ENCODE measurements around the gene IL15RA.

DNA sequence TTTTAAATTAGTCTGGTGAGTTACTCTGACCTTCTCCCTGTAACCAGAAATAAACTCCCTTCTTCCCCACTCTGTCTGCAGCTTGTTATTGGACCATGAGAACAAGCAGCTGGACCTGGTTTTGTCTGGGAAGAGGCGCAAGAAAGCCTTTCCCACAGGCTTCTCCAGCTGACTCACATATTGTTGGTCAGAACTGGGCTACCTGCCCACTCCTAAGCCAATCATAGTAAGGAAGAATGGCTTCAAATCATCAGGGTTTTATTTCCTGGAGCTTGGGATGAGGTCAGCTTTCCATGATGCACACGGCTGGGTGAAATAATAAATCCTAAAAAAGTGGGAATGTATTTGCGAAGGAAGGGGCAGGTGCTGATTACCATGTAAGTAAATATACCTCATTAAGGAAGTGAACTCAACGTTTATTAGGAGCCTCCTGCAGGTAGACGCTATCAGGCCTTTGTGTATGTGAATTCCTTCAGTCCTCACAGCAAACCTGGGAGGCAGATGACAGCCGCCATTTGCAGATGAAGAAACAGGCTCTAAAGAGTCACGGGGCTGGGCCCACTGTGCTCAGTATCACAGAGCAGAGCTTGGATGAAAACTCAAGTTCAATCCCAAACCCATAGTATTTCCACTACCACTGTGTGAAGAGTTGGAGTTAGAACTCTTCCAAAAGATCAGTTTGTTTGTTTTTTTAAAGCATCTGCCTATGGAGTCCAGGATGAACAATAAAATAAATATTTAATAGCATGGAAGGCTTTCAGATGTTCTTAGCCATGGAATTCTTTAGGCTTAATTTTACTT, 32.8 kb downstream of the IL15RA start:
- TF ChIP-seq, protein P1, sequence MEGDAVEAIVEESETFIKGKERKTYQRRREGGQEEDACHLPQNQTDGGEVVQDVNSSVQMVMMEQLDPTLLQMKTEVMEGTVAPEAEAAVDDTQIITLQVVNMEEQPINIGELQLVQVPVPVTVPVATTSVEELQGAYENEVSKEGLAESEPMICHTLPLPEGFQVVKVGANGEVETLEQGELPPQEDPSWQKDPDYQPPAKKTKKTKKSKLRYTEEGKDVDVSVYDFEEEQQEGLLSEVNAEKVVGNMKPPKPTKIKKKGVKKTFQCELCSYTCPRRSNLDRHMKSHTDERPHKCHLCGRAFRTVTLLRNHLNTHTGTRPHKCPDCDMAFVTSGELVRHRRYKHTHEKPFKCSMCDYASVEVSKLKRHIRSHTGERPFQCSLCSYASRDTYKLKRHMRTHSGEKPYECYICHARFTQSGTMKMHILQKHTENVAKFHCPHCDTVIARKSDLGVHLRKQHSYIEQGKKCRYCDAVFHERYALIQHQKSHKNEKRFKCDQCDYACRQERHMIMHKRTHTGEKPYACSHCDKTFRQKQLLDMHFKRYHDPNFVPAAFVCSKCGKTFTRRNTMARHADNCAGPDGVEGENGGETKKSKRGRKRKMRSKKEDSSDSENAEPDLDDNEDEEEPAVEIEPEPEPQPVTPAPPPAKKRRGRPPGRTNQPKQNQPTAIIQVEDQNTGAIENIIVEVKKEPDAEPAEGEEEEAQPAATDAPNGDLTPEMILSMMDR (IDR thresholded peaks at IDR 0.05; ENCODE audit: low read depth, low read length, poor library complexity, severe bottlenecking) = no peak
- no peak for TF ChIP-seq EZH2phosphoT487 (IDR thresholded peaks at IDR 0.05; ENCODE audit: borderline replicate concordance, low read length)

All from DOHH2 (cell line).